HCT116 (cell line): ENCODE measurements around the gene RP9. TPM values are rescaled to one million over a fixed set of nuclear protein-coding genes. Genes with fewer than 3 reads are reported as not detected.

Experiments
- ATAC-seq: fragments of 200-7000 bp; cut with Tn5 transposase; 2 replicates; pipeline ENCODE4 v1.9.1; 2020; ENCODE audit warnings: mild to moderate bottlenecking, moderate library complexity
- BruUV-seq: library from RNA; stranded (reverse); fragments of 400-500 nt; replicated peaks from 2 replicates; lab custom pipeline; 2021; lab: Mats Ljungman, UMichigan
- CTCF ChIA-PET: fragments of 300-600 bp; sonication (Branson Sonifier 250); formaldehyde crosslinking; loops from one replicate; lab custom pipeline; 2021; ENCODE audit warnings: antibody characterized with exemption; lab: Charles Lee
- POLR2A ChIA-PET: fragments of 300-600, 350-600 bp; sonication (Branson Sonifier 250); formaldehyde crosslinking; loops from one replicate; lab custom pipeline; 2021; ENCODE audit warnings: antibody characterized with exemption; lab: Charles Lee
- RAD21 ChIA-PET, 2 experiments: fragments of 300-600 bp; sonication (Branson Sonifier 250); formaldehyde crosslinking; loops; one replicate each; lab custom pipeline; 2023; ENCODE audit warnings: low total read pairs in 2 of 2; ENCODE audit not compliant: uncharacterized antibody in 2 of 2, unreplicated experiment in 2 of 2, low non-redundant PET in 1 of 2; lab: Charles Lee
- DNase-seq: peaks from one replicate; pipeline ENCODE4 v3.0.0-alpha.2; 2010; ENCODE audit warnings: low read depth, low spot score
- H2AFZ ChIP-seq: fragments of 200-600 bp; shearing (Covaris generic), sonication (generic); 2 replicates; pipeline ENCODE4 v1.6.1; 2017; ENCODE audit warnings: low read depth, mixed run types, mixed read lengths, antibody characterized with exemption, low read length; ENCODE audit not compliant: poor library complexity, severe bottlenecking
- H3K27ac ChIP-seq: 2 replicates; pipeline ENCODE4 v1.5.1; 2012; ENCODE audit warnings: low read depth, low read length
- H3K27me3 ChIP-seq: fragments of 200-600 bp; sonication (generic); 2 replicates; pipeline ENCODE4 v1.6.1; 2016; ENCODE audit warnings: mixed run types, low read length, mixed read lengths; ENCODE audit not compliant: insufficient read depth
- H3K36me3 ChIP-seq, 2 experiments: fragments of 200-500 bp in 1 of 2; fragments of 200-600 bp in 1 of 2; sonication (Bioruptor generic) in 1 of 2; sonication (generic) in 1 of 2; 2 replicates each; pipeline versions ENCODE4 v1.5.1 to v1.6.1; 2014 to 2016; ENCODE audit warnings: low read length in 2 of 2, inconsistent platforms in 1 of 2, mixed read lengths in 1 of 2, mixed run types in 1 of 2; ENCODE audit not compliant: insufficient read depth in 2 of 2, control insufficient read depth in 1 of 2
- H3K4me1 ChIP-seq, 2 experiments: fragments of 200-600 bp in 1 of 2; sonication (generic) in 1 of 2; 2 replicates each; pipeline versions ENCODE4 v1.5.1 to v1.6.1; 2012 to 2017; ENCODE audit warnings: low read length in 2 of 2, inconsistent platforms in 1 of 2, mild to moderate bottlenecking in 1 of 2, mixed read lengths in 1 of 2, mixed run types in 1 of 2, moderate library complexity in 1 of 2; ENCODE audit not compliant: insufficient read depth in 2 of 2, control insufficient read depth in 1 of 2
- H3K4me2 ChIP-seq: fragments of 200-600 bp; sonication (generic); 2 replicates; pipeline ENCODE4 v1.6.1; 2017; ENCODE audit warnings: mixed run types, low read length, mixed read lengths
- H3K4me3 ChIP-seq, 2 experiments: fragments of 200-600 bp in 1 of 2; sonication (generic) in 1 of 2; replicated peaks in 1 of 2; 2 replicates each; pipeline ENCODE4 v1.5.1; 2011 to 2016; ENCODE audit warnings: low read length in 2 of 2, control low read depth in 1 of 2, low read depth in 1 of 2, mild to moderate bottlenecking in 1 of 2, mixed read lengths in 1 of 2, mixed run types in 1 of 2
- H3K79me2 ChIP-seq: fragments of 200-600 bp; sonication (generic); 2 replicates; pipeline ENCODE4 v1.6.1; 2017; ENCODE audit warnings: mild to moderate bottlenecking, mixed run types, low read length, moderate library complexity, mixed read lengths; ENCODE audit not compliant: insufficient read depth
- H3K9ac ChIP-seq: fragments of 200-600 bp; sonication (generic); 2 replicates; pipeline ENCODE4 v1.6.1; 2016; ENCODE audit warnings: low read length, mixed read lengths
- H3K9me2 ChIP-seq: fragments of 200-600 bp; sonication (generic), shearing (Covaris generic); 2 replicates; pipeline ENCODE4 v1.6.1; 2017; ENCODE audit warnings: mixed run types, mild to moderate bottlenecking, moderate library complexity; ENCODE audit not compliant: insufficient read depth
- H3K9me3 ChIP-seq, 2 experiments: fragments of 200-500 bp in 1 of 2; fragments of 200-600 bp in 1 of 2; sonication (Bioruptor generic) in 1 of 2; sonication (generic) in 1 of 2; 2 replicates each; pipeline ENCODE4 v1.6.1; 2014 to 2017; ENCODE audit warnings: low read length in 2 of 2, mixed read lengths in 2 of 2, inconsistent platforms in 1 of 2, low read depth in 1 of 2, mild to moderate bottlenecking in 1 of 2, mixed run types in 1 of 2, moderate library complexity in 1 of 2; ENCODE audit not compliant: control insufficient read depth in 1 of 2, insufficient read depth in 1 of 2
- H4K20me1 ChIP-seq: fragments of 200-600 bp; sonication (generic), shearing (Covaris generic); 2 replicates; pipeline ENCODE4 v1.6.1; 2017; ENCODE audit warnings: mixed run types, mild to moderate bottlenecking, moderate library complexity; ENCODE audit not compliant: insufficient read depth
- CBX3 ChIP-seq: IDR thresholded peaks from 2 replicates; pipeline ENCODE4 v1.6.1; 2012; ENCODE audit warnings: low read depth
- EZH2 ChIP-seq: fragments of 200-600 bp; sonication (generic); IDR thresholded peaks from 2 replicates; pipeline ENCODE4 v1.6.1; 2017; ENCODE audit warnings: antibody characterized with exemption, mixed run types
- POLR2A ChIP-seq: IDR thresholded peaks from 2 replicates; pipeline ENCODE4 v1.7.0; 2011; ENCODE audit warnings: borderline replicate concordance; ENCODE audit not compliant: insufficient read depth, insufficient read length; ENCODE audit errors: extremely low read depth
- POLR2AphosphoS5 ChIP-seq: IDR thresholded peaks from 2 replicates; pipeline ENCODE4 v1.6.1; 2011; ENCODE audit warnings: mild to moderate bottlenecking, low read depth, low read length, moderate library complexity
- RAD21 ChIP-seq: IDR thresholded peaks from 2 replicates; pipeline ENCODE4 v1.6.1; 2012; ENCODE audit warnings: low read depth, mild to moderate bottlenecking
- SIN3A ChIP-seq: IDR thresholded peaks from 2 replicates; pipeline ENCODE4 v1.6.1; 2012; ENCODE audit warnings: low read depth
- SP1 ChIP-seq: IDR thresholded peaks from 2 replicates; pipeline ENCODE4 v1.6.1; 2012; ENCODE audit warnings: low read depth
- ZFX ChIP-seq: fragments of 450-650 bp; IDR thresholded peaks from 2 replicates; pipeline ENCODE4 v1.6.1; 2017
- ZNF274 ChIP-seq: fragments of 200-500 bp; sonication (Bioruptor generic); IDR thresholded peaks from 2 replicates; pipeline ENCODE4 v1.6.1; 2014; ENCODE audit warnings: mild to moderate bottlenecking, low read depth, low read length, inconsistent platforms
- intact Hi-C: fragments of 100-400 bp; cut with micrococcal nuclease; formaldehyde crosslinking; loops from 2 replicates; pipeline ENCODE4 v1.10.0; 2022
- total RNA-seq: library from RNA; stranded (reverse); gene quantifications from one replicate; pipeline ENCODE4 v1.2.1, GENCODE V29; 2021; ENCODE audit not compliant: unreplicated experiment
- TF ChIP-seq, protein P1 (sequence below): IDR thresholded peaks from 2 replicates; pipeline ENCODE4 v1.6.1; 2011; ENCODE audit warnings: mild to moderate bottlenecking, low read length, moderate library complexity; ENCODE audit not compliant: insufficient replicate concordance; ENCODE audit errors: extremely low read depth
- TF ChIP-seq, protein P2 (sequence below): IDR thresholded peaks from 2 replicates; pipeline ENCODE4 v1.6.1; 2012
- TF ChIP-seq, protein P3 (sequence below), 3 experiments: fragments of 200-600 bp in 1 of 3; sonication (generic) in 1 of 3; IDR thresholded peaks in 2 of 3; conservative IDR thresholded peaks in 1 of 3; 2 replicates each; pipeline ENCODE4 v1.5.1; 2012 to 2017; ENCODE audit warnings: low read depth in 2 of 3, low read length in 2 of 3, antibody characterized with exemption in 1 of 3, borderline replicate concordance in 1 of 3, control low read depth in 1 of 3, mild to moderate bottlenecking in 1 of 3, mixed read lengths in 1 of 3, mixed run types in 1 of 3, moderate library complexity in 1 of 3; ENCODE audit not compliant: insufficient read depth in 1 of 3

Gene RP9
- total RNA-seq, 1 experiment from 2014 or later: 14.2 TPM

DNA sequence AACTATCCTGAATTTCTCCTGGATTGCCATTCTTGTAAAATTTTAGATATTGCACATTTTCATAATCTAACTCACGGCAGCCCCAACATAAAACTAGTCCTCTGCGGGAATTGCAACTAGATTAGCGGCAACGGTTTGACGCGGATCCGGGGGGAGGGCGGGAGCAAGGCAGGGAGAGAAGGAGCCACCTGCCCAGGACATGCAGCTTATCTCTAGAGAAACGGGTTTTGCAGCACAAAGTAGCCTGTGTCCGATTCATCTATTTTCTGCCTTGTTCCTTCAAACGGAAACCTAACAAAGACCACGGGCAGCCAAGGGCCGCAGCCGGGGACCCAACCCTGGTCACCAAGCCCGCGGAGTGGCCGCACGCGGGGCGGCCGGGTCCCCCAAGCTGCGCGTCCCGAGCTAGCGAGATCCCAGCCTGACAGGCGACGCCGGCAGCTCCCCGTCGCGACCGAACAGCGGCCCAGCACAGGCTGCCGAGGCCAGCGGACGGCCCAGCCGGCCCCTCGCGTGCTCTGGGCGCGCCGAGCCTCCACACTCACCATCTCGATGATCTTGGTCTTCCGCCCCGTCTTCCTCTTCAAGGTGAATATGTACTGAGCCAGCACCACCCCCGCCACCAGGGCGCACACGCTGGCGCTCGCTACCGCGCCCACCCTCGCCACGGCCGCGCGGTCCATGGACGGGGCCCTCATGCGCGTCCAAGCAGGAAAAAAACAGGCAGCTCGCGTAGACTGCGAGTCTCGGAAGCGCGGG, 47.0 kb downstream of the RP9 start, which contains the start of gene NT5C3A (continued):
- TF ChIP-seq, protein P1, sequence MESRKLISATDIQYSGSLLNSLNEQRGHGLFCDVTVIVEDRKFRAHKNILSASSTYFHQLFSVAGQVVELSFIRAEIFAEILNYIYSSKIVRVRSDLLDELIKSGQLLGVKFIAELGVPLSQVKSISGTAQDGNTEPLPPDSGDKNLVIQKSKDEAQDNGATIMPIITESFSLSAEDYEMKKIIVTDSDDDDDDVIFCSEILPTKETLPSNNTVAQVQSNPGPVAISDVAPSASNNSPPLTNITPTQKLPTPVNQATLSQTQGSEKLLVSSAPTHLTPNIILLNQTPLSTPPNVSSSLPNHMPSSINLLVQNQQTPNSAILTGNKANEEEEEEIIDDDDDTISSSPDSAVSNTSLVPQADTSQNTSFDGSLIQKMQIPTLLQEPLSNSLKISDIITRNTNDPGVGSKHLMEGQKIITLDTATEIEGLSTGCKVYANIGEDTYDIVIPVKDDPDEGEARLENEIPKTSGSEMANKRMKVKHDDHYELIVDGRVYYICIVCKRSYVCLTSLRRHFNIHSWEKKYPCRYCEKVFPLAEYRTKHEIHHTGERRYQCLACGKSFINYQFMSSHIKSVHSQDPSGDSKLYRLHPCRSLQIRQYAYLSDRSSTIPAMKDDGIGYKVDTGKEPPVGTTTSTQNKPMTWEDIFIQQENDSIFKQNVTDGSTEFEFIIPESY: no peak
- TF ChIP-seq ZNF274: no peak
- TF ChIP-seq, all 23 proteins: peak for 3

DNA sequence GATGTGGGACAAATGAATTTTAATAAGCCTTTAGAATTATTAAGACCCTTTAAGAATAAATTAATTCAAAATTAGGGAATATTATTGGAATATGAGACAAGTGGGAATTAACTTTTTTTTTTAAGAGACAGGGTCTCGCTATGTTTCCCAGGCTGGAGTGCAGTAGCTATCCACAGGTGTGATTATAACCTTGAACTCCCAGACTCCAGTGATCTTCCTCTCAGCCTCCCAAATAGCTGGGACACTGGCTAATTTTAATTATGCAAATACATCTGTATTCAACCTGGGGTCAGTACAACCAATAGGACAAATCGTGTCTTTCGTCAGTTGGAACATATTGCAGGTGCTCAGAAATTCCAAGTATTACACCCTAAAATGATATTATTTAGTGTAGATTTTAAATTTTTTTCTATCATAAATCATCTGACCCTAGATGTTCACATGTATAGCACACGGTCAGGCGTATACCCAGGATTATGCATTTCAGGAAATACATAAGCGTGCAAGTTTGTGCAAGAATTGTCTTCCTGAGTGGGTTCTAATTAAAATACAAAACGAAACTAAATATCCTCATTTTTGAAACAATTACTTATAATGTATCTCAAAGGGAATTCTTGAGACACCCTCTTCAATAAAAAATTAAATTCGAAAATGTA, 47.8 kb downstream of the RP9 start:
- no peaks in the 10 kb centered on the region for H3K9me2 ChIP-seq
- RAD21 ChIA-PET: no interaction called here
- POLR2A ChIA-PET: interaction anchor here (0.6 to 2.1 kb wide), 2 partner anchors 12 to 127 kb away, joined by 3 to 5 read pairs; no protein-coding TSS in a partner anchor
- H3K36me3 ChIP-seq: peaks cover 0 to 4% of the 10 kb centered on the region in 2 experiments; a peak in 1 of 4 replicates
- H3K9ac ChIP-seq: peak overlapping the region; percentile 88
- peak overlapping the region; percentile 75 to 86 for H3K4me3 ChIP-seq
- peaks cover 61% of the 10 kb centered on the region for H3K79me2 ChIP-seq
- ATAC-seq (no peak), DNase-seq (no peak)
- H2AFZ ChIP-seq: no peak overlapping the region
- peaks cover 19% of the 10 kb centered on the region; the same call in 1 of the 2 replicates for H4K20me1 ChIP-seq
- H3K27ac ChIP-seq: no peak overlapping the region
- H3K4me1 ChIP-seq: peaks cover 7 to 17% of the 10 kb centered on the region in 2 experiments; a peak in 3 of 4 replicates
- CTCF ChIA-PET: interaction anchor here (1.1 to 1.7 kb wide), 4 partner anchors 9 to 215 kb away, joined by 4 to 5 read pairs (median 4); no protein-coding TSS in a partner anchor
- TSS peak; percentile 49 for BruUV-seq
- peak overlapping the region; percentile 93 for H3K4me2 ChIP-seq
- intact Hi-C loops: loop anchor here (5.0 kb wide), 2 partner anchors 46 to 119 kb away; partner anchors contain the start of gene RP9
- H3K9me3 ChIP-seq: peaks cover 4 to 5% of the 10 kb centered on the region in 2 experiments; a peak in 1 of 4 replicates
- H3K27me3 ChIP-seq: no peaks in the 10 kb centered on the region
- TF ChIP-seq RAD21 (no peak), SIN3A (no peak), EZH2 (no peak), CBX3 (no peak), SP1 (no peak), POLR2AphosphoS5 (no peak), POLR2A (no peak), ZNF274 (no peak), ZFX (no peak)
- TF ChIP-seq, protein P1: no peak
- TF ChIP-seq, protein P2, sequence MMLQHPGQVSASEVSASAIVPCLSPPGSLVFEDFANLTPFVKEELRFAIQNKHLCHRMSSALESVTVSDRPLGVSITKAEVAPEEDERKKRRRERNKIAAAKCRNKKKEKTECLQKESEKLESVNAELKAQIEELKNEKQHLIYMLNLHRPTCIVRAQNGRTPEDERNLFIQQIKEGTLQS: no peak
- TF ChIP-seq, protein P3, sequence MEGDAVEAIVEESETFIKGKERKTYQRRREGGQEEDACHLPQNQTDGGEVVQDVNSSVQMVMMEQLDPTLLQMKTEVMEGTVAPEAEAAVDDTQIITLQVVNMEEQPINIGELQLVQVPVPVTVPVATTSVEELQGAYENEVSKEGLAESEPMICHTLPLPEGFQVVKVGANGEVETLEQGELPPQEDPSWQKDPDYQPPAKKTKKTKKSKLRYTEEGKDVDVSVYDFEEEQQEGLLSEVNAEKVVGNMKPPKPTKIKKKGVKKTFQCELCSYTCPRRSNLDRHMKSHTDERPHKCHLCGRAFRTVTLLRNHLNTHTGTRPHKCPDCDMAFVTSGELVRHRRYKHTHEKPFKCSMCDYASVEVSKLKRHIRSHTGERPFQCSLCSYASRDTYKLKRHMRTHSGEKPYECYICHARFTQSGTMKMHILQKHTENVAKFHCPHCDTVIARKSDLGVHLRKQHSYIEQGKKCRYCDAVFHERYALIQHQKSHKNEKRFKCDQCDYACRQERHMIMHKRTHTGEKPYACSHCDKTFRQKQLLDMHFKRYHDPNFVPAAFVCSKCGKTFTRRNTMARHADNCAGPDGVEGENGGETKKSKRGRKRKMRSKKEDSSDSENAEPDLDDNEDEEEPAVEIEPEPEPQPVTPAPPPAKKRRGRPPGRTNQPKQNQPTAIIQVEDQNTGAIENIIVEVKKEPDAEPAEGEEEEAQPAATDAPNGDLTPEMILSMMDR (IDR thresholded peaks at IDR 0.05 in 2 of 3, conservative IDR thresholded peaks at IDR 0.05 in 1 of 3; ENCODE audit: borderline replicate concordance in 1 of 3, insufficient read depth in 1 of 3, low read depth in 2 of 3, low read length in 2 of 3): no peak
